ENCODE results near the gene AATF.
A peak's percentile ranks its signal among the peaks of the same experiment; 100 is the strongest.

AATF gene, protein sequence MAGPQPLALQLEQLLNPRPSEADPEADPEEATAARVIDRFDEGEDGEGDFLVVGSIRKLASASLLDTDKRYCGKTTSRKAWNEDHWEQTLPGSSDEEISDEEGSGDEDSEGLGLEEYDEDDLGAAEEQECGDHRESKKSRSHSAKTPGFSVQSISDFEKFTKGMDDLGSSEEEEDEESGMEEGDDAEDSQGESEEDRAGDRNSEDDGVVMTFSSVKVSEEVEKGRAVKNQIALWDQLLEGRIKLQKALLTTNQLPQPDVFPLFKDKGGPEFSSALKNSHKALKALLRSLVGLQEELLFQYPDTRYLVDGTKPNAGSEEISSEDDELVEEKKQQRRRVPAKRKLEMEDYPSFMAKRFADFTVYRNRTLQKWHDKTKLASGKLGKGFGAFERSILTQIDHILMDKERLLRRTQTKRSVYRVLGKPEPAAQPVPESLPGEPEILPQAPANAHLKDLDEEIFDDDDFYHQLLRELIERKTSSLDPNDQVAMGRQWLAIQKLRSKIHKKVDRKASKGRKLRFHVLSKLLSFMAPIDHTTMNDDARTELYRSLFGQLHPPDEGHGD

DNA sequence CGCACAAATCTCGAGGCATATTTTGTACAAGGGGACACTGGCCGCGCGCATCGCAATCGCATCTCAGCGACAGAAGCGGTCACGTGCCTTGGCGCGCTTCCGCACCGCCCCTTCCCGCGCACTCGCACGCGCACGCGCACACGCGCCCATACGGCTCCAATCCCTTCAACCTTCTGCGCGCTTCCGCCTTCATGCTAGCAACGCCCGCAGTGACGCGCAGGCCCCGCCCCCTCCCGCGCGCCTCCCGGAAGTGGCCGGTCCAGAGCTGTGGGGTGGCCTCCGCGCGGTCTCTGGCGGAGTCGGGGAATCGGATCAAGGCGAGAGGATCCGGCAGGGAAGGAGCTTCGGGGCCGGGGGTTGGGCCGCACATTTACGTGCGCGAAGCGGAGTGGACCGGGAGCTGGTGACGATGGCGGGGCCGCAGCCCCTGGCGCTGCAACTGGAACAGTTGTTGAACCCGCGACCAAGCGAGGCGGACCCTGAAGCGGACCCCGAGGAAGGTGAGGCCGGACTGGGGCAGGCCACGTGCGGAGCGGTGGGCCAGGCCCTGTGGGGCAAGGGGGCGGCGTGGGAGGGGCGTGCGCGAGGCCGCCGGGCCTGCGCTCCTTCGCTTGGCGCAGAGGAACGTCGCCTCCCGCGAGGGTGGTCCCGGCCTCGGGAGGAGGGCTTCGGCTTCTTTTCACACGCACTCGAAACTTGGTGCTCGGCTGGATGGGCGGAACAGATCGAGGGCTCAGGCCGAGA is at the start of gene AATF:
Gene AATF (plus strand): TSS at position 238 of the 744 bp plus-strand sequence. CDS start 172 bp downstream, at position 410.
- peak; percentile 98 for DNase-seq (ENCODE audit: extremely low spot score, insufficient read length, low read depth)
- FAIRE-seq: no peak

DNA sequence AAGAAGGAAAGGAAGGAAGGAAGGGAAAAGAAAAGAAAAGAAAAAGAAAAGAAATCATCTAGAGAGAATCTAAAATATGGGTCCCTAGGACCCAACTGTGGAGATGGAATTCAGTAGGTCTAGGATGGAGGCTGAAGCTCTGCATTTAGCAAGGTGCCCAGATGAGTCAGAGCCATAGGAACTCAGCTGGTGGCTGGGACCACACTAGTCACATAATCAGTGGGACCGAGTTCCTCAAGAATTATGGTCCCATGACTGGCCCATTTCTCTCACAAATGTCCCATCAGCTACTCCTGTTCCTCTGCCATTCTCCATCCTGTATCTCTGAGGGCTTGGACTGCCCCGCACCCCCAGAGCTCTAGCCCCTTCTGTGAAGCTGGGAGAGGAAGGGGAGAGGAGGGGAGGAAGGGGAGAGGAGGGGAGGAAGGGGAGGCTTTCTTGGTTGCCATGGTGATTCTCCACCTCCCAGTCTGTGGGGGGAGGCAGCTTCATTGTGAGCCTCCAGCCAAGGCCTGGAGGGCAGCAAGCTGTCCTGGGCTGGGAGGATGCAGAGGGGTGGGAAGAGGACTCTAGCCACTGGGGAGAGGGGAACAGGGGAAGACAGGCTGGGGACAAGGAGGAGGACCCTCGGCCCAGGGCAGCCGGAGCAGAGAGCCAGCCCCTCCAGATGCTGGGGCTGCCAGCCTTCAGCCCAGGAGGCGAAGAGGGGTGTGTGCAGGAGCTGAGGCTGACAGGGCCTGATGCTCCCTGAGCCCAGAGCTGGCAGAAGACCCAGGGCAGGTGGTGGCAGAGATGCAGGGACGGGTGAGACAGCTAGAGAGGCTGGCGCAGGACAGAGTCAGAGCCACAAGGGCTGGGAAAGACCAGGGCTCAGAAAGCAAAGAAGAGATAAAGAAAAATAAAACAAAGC is 49.2 kb upstream of the AATF start:
- FAIRE-seq: no peak
- no peak for DNase-seq (ENCODE audit: extremely low spot score, insufficient read length, low read depth)

DNA sequence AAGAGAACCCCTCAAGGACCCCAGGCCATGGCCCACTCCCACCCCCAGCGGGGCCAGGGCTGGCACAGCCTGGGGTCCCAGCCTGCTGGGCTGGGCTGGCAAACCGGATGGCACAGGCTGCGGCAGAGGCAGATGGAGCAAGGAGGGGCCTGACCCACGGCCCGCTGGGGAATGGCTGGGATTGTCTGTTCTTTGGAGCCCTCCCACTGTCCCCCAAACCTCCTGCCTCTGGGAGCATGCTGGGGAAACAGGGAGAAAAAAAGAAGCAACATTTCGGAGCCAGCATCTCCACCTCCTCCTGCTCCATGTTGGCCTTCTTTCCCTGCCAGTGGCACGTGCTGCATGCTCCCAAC is 48.6 kb upstream of the AATF start:
- DNase-seq (ENCODE audit: extremely low spot score, insufficient read length, low read depth) (no peak), FAIRE-seq (no peak)

- DNase-seq (ENCODE audit: extremely low spot score, insufficient read length, low read depth): no peak
- FAIRE-seq: no peak
Measured at GRCh38 chr17:36901506-36901905, 47.2 kb upstream of the AATF start.

DNA sequence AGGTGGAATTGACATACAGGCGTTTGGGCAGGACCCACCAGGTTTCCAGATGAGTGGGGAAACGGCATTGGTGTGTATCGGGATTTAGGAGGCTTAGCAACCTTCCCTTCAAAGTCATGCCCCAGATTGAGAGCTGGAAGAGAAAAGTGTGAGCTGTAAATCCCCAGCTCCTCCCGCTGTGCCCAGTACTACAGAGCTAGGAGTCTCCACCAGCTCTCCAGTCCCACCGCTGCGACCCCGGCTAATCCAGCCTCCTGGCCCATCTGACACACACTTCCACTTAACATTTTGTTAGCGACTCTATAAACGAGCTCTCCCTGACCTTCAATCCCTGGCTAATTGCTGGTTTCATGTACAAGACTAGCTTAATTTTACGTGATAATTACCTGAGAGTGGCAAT is 41.3 kb upstream of the AATF start:
- FAIRE-seq (no peak), DNase-seq (ENCODE audit: extremely low spot score, insufficient read length, low read depth) (no peak)

GRCh38 chr17:36910513-36910912 is 38.2 kb upstream of the AATF start:
- FAIRE-seq: no peak
- no peak for DNase-seq (ENCODE audit: extremely low spot score, insufficient read length, low read depth)

DNA sequence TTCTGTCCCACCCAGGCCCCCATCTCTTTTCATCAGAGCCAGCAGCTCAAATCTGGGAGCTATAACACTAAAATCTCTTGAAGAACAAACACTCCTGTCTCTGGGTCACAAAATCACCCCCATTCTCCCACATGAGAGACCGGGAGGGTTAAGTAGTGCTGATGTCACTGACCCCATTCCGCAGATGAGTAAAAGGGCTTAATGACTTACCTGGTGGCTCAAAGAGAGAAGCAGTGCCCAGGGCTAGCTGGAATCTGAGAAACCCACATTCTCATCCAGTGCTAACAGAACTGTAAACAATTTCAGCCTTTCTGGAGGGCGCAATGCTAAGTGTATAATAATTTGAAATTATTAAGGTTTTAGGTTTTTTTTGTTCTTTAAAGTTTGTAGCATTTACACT is 37.8 kb upstream of the AATF start:
- FAIRE-seq: no peak
- DNase-seq (ENCODE audit: extremely low spot score, insufficient read length, low read depth): no peak

DNA sequence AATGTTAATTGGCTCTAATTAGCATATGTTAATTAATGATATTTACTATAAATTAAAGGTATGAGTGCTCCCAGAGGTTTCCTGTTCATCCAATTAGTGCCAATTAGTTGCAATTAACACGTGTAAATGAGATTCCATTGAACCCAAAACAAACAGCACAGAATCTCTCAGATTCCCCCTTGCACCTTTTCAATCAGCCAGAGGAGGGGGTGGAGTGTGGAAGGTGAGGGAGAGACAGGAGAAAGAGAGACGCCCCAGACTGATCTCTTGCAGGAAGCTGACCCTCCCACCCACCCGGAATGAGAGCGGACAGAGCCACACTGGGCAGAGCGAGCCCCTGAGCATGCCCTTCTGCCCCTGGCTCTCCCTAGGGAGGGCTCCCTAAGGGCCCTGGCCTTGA is 35.6 kb upstream of the AATF start:
- DNase-seq (ENCODE audit: extremely low spot score, insufficient read length, low read depth) (no peak), FAIRE-seq (no peak)

DNA sequence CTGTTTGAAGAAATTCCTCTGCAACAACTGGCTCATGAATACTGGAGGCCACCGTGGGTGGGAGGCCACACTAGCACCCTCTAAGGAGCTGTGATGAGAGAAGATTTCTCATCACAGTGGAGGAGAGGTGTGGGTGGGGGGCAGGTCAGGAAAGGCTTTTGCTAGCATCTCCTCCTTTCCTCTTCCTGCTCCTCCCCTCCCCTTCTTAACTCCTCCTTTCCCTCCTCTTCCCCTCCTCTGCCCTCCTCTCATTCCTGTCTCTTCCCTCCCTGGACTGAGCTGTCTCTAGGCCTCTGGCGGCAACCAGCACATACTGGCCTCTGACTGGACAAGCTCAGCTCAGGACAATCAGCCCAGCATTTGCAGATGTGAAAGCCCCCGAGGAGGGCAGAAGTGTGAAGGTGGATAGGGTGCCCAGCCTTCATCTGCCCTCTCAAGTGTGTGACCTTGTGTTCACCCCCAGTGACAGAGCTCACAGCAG is 30.5 kb upstream of the AATF start:
- DNase-seq (ENCODE audit: extremely low spot score, insufficient read length, low read depth) (no peak), FAIRE-seq (no peak)

- DNase-seq (ENCODE audit: extremely low spot score, insufficient read length, low read depth) (no peak), FAIRE-seq (no peak)
Measured at GRCh38 chr17:36919407-36919968, 29.3 kb upstream of the AATF start.

- DNase-seq (ENCODE audit: extremely low spot score, insufficient read length, low read depth): no peak
Measured at GRCh38 chr17:36920032-36921005, 28.4 kb upstream of the AATF start.

GRCh38 chr17:36921095-36921851 is 27.5 kb upstream of the AATF start:
- FAIRE-seq (no peak), DNase-seq (ENCODE audit: extremely low spot score, insufficient read length, low read depth) (no peak)

More at GRCh38 chr17:36920032-36921005, 28.4 kb upstream of the AATF start:
- no peak for FAIRE-seq

DNA sequence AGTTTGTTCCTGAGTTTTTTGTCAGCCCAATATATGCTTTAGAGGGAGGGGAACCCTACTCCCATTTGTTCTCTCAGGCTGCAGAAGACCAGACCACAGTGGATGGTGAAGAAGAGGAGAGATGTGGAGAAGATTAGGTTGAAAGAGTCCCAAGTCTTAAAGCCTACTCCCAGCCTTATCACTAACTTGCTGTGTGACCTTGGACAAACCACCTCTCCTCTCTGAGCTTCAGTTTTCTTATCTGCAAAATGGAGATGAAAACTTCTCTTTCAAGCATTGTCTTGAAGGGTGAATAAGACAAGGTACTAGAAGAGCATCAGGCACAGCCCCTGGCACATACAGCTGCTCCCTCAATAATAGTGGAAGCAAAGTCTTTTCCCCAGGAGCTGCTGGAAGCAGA is 26.6 kb upstream of the AATF start:
- FAIRE-seq (no peak), DNase-seq (ENCODE audit: extremely low spot score, insufficient read length, low read depth) (no peak)

GRCh38 chr17:36923814-36924221 is 24.9 kb upstream of the AATF start:
- FAIRE-seq: no peak
- DNase-seq (ENCODE audit: extremely low spot score, insufficient read length, low read depth): no peak

- FAIRE-seq (no peak), DNase-seq (ENCODE audit: extremely low spot score, insufficient read length, low read depth) (no peak)
Measured at GRCh38 chr17:36926226-36926625, 22.5 kb upstream of the AATF start.

DNA sequence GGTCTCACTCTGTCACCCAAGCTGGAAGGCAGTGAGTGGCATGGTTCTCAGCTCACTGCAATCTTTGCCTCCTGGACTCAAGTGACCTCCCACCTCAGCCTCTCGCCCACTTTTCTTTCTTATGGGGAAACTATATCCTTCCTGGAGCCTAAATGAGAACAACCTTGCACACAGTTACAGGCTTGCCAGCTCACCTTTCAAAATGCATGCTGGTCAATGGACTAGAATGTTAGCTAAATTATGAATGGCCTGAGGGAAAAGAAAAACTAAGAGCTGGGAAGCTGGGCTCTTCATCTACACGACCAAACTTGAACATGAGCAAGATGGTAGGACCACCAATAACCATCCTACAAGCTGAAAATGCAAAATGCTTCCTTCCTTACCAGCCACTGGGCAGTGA is 22.1 kb upstream of the AATF start:
- FAIRE-seq (no peak), DNase-seq (ENCODE audit: extremely low spot score, insufficient read length, low read depth) (no peak)

DNA sequence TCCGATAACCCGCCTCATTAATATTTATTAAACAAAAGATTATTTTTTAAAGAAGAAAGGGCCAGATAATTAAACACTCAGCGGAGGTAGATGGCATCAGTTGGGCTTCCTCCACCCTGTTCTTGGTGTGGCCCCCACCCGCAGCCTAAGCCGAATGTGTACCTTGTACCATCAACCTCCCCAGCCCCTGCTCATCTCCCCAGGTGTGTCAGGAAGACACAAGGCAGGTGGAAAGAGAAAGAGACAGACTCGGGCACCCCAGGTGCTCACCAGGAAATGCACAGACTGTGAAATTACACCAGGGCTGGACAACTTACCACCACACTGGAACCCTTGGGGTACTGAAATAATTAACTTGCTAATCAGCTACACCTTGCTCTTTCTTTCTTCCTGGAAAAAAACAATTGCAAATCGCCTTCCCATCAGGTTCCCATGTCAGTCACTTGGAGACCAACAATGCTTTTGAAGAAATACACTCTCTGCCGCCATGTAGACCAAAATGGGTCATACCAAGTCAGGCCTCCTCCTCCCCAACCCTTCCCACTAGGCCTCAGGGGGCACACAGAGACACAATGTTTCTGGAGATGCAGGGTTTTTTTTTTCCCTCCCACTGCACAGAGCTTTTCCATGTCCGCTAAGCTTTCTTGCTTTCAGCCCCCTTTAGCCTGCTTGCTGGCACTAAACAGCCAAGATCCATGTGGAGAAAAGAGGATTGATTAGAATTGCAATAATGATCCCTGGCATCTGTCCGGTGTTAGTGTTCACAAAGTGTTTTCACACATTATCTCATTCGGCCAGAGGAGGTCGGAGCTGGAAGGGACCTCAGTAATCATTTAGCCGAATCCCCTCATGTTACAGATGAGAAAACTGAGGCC is 20.0 kb upstream of the AATF start:
- FAIRE-seq (no peak), DNase-seq (ENCODE audit: extremely low spot score, insufficient read length, low read depth) (no peak)

All from GM18507 (cell line).